Stomach (tissue), 4 donors: Measurements from ENCODE around the gene IQCE.

Experiments
- POLR2A ChIP-seq, 4 donors: fragments of 450-650 bp; IDR thresholded peaks; one replicate each; pipeline ENCODE4 v1.6.1; 2016; ENCODE audit warnings: antibody characterized with exemption in 4 of 4, control low read depth in 2 of 4, mild to moderate bottlenecking in 1 of 4, moderate library complexity in 1 of 4
- POLR2AphosphoS5 ChIP-seq, 3 donors: sonication (generic); formaldehyde crosslinking; IDR thresholded peaks; one replicate each; pipeline ENCODE4 v1.6.1; 2016; ENCODE audit warnings: antibody characterized with exemption in 3 of 3
- TF ChIP-seq, protein P1 (sequence below), 7 experiments: fragments of 450-650 bp in 4 of 7; fragments of 200-600 bp in 3 of 7; sonication (generic) in 3 of 7; IDR thresholded peaks; one replicate each; pipeline ENCODE4 v1.5.1; 2016 to 2019; ENCODE audit warnings: antibody characterized with exemption in 7 of 7, control low read depth in 2 of 7, mild to moderate bottlenecking in 1 of 7

DNA sequence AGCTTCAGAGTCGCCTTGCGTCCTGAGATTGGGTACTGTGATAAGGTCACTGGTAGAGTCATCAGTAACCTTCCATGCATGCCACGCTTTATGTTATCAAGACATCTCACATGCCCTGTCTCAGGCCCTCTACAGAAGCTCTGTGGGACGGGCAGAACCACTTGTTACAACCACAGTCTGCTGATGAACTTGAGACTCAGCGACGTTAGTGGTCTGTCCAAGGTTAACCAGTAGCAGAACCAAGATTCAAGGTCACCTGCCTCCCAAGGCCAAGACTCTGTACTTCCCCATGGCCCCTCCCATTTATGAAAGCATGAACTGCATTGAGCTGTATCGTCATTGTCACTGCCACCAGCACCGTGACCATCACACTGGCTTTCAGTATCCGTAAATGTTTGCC lies 15.0 kb downstream of the IQCE start:
- TF ChIP-seq, protein P1, sequence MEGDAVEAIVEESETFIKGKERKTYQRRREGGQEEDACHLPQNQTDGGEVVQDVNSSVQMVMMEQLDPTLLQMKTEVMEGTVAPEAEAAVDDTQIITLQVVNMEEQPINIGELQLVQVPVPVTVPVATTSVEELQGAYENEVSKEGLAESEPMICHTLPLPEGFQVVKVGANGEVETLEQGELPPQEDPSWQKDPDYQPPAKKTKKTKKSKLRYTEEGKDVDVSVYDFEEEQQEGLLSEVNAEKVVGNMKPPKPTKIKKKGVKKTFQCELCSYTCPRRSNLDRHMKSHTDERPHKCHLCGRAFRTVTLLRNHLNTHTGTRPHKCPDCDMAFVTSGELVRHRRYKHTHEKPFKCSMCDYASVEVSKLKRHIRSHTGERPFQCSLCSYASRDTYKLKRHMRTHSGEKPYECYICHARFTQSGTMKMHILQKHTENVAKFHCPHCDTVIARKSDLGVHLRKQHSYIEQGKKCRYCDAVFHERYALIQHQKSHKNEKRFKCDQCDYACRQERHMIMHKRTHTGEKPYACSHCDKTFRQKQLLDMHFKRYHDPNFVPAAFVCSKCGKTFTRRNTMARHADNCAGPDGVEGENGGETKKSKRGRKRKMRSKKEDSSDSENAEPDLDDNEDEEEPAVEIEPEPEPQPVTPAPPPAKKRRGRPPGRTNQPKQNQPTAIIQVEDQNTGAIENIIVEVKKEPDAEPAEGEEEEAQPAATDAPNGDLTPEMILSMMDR (IDR thresholded peaks at IDR 0.05), result no peak
- TF ChIP-seq POLR2AphosphoS5 (IDR thresholded peaks at IDR 0.05), result no peak
- TF ChIP-seq POLR2A (IDR thresholded peaks at IDR 0.05), result no peak
